IMR-90 (cell line): ENCODE results near the gene NKIRAS1. TPM values are rescaled to one million over a fixed set of nuclear protein-coding genes. Genes with fewer than 3 reads are reported as not detected.

Experiments used
- ATAC-seq: fragments of 200-7000 bp; cut with Tn5 transposase; 2 replicates; pipeline ENCODE4 v1.9.1; 2020; ENCODE audit warnings: low read depth, mild to moderate bottlenecking, moderate library complexity
- BruUV-seq: library from RNA; stranded (reverse); fragments of 400-500 nt; replicated peaks from 2 replicates; lab custom pipeline; 2021; lab: Mats Ljungman, UMichigan
- CTCF ChIA-PET: fragments of 300-600 bp; formaldehyde crosslinking; extraction: SDS; loops from one replicate; lab custom pipeline; 2021; ENCODE audit warnings: antibody characterized with exemption; lab: Yijun Ruan, JAX
- POLR2A ChIA-PET: fragments of 300-600 bp; sonication (Branson Sonifier 250); formaldehyde crosslinking; loops from one replicate; lab custom pipeline; 2022; ENCODE audit warnings: antibody characterized with exemption; ENCODE audit not compliant: unreplicated experiment; lab: Charles Lee
- DNase-seq: peaks from one replicate; pipeline ENCODE4 v3.0.0; 2013
- H2AFZ ChIP-seq: replicated peaks from 2 replicates; pipeline ENCODE3; 2013; ENCODE audit warnings: low read length, mild to moderate bottlenecking; ENCODE audit not compliant: poor library complexity
- H2AK5ac ChIP-seq: 2 replicates; pipeline ENCODE4 v1.6.1; 2013; ENCODE audit warnings: low read depth, low read length, inconsistent platforms
- H2AK9ac ChIP-seq: replicated peaks from 2 replicates; pipeline ENCODE3; 2013; ENCODE audit warnings: mild to moderate bottlenecking, low read depth, low read length, moderate library complexity; ENCODE audit not compliant: poor library complexity
- H2BK120ac ChIP-seq: 2 replicates; pipeline ENCODE4 v1.6.1; 2013; ENCODE audit warnings: low read depth, low read length, inconsistent platforms
- H2BK15ac ChIP-seq: 3 replicates; pipeline ENCODE4 v1.6.1; 2013; ENCODE audit warnings: low read depth, low read length, inconsistent platforms
- H2BK20ac ChIP-seq: 2 replicates; pipeline ENCODE4 v1.6.1; 2013; ENCODE audit warnings: low read depth, mild to moderate bottlenecking, inconsistent platforms, low read length, moderate library complexity
- H2BK5ac ChIP-seq: 2 replicates; pipeline ENCODE4 v1.6.1; 2013; ENCODE audit warnings: mild to moderate bottlenecking, low read depth, low read length, inconsistent platforms; ENCODE audit not compliant: poor library complexity, severe bottlenecking
- H3K14ac ChIP-seq: replicated peaks from 2 replicates; pipeline ENCODE4 v1.6.1; 2013; ENCODE audit warnings: low read depth, low read length, inconsistent platforms
- H3K18ac ChIP-seq: 2 replicates; pipeline ENCODE4 v1.6.1; 2013; ENCODE audit warnings: low read depth, low read length, control low read depth
- H3K23ac ChIP-seq: 2 replicates; pipeline ENCODE4 v1.6.1; 2013; ENCODE audit warnings: low read depth, low read length, inconsistent platforms
- H3K27ac ChIP-seq: 2 replicates; pipeline ENCODE4 v1.5.1; 2013; ENCODE audit warnings: mild to moderate bottlenecking, control low read depth, low read length; ENCODE audit not compliant: insufficient read depth
- H3K27me3 ChIP-seq: 2 replicates; pipeline ENCODE4 v1.6.1; 2013; ENCODE audit warnings: low read length; ENCODE audit not compliant: control insufficient read depth, insufficient read depth
- H3K36me3 ChIP-seq: 2 replicates; pipeline ENCODE4 v1.6.1; 2013; ENCODE audit warnings: low read length, mixed read lengths; ENCODE audit not compliant: control insufficient read depth, insufficient read depth
- H3K4ac ChIP-seq: 2 replicates; pipeline ENCODE4 v1.6.1; 2013; ENCODE audit warnings: low read depth, low read length, inconsistent platforms
- H3K4me1 ChIP-seq: 2 replicates; pipeline ENCODE4 v1.6.1; 2013; ENCODE audit warnings: low read length, mixed read lengths; ENCODE audit not compliant: control insufficient read depth, insufficient read depth
- H3K4me2 ChIP-seq: 2 replicates; pipeline ENCODE4 v1.6.1; 2013; ENCODE audit warnings: low read depth, mild to moderate bottlenecking, control low read depth, low read length, moderate library complexity
- H3K4me3 ChIP-seq: 2 replicates; pipeline ENCODE4 v1.5.1; 2013; ENCODE audit warnings: low read depth, mild to moderate bottlenecking, control low read depth, low read length, moderate library complexity; ENCODE audit not compliant: insufficient read depth
- H3K56ac ChIP-seq: 2 replicates; pipeline ENCODE4 v1.6.1; 2013; ENCODE audit warnings: low read length, inconsistent platforms; ENCODE audit not compliant: insufficient read depth; ENCODE audit errors: extremely low read depth
- H3K79me1 ChIP-seq, 2 experiments: 2 replicates each; pipeline ENCODE4 v1.6.1; 2013; ENCODE audit warnings: low read length in 2 of 2, inconsistent platforms in 1 of 2, low read depth in 1 of 2
- H3K9ac ChIP-seq: 2 replicates; pipeline ENCODE4 v1.6.1; 2013; ENCODE audit warnings: low read depth, low read length, control low read depth
- H3K9me1 ChIP-seq: 2 replicates; pipeline ENCODE4 v1.6.1; 2013; ENCODE audit warnings: low read length, inconsistent platforms; ENCODE audit not compliant: insufficient read depth
- H3K9me3 ChIP-seq: 2 replicates; pipeline ENCODE4 v1.6.1; 2013; ENCODE audit warnings: low read length; ENCODE audit not compliant: control insufficient read depth, insufficient read depth
- H4K20me1 ChIP-seq: 2 replicates; pipeline ENCODE4 v1.6.1; 2013; ENCODE audit warnings: low read length, inconsistent platforms; ENCODE audit not compliant: insufficient read depth
- H4K5ac ChIP-seq: 2 replicates; pipeline ENCODE4 v1.6.1; 2013; ENCODE audit warnings: mild to moderate bottlenecking, low read depth, low read length, control low read depth
- H4K8ac ChIP-seq, 2 experiments: 2 replicates each; pipeline ENCODE4 v1.6.1; 2013; ENCODE audit warnings: low read depth in 2 of 2, low read length in 2 of 2, control low read depth in 1 of 2, inconsistent platforms in 1 of 2
- H4K91ac ChIP-seq: 2 replicates; pipeline ENCODE4 v1.6.1; 2013; ENCODE audit warnings: low read depth, low read length, inconsistent platforms; ENCODE audit not compliant: insufficient read depth
- ELK1 ChIP-seq: fragments of 150-350 bp; IDR thresholded peaks from 2 replicates; pipeline ENCODE4 v1.6.1; 2016; ENCODE audit warnings: low read depth, mild to moderate bottlenecking, low read length, moderate library complexity, borderline replicate concordance
- NFE2L2 ChIP-seq: fragments of 150-350 bp; IDR thresholded peaks from 2 replicates; pipeline ENCODE4 v1.6.1; 2016; ENCODE audit warnings: low read depth, mild to moderate bottlenecking, low read length
- WGBS, 2 experiments: methylation state at CpG; one replicate each; pipeline versions ENCODE4 v1.1.5 to v1.1.7; 2013; ENCODE audit warnings: missing lambda C conversion rate in 2 of 2; ENCODE audit not compliant: insufficient read length in 1 of 2; ENCODE audit errors: extremely low coverage in 2 of 2; 5-methylcytosine and 5-hydroxymethylcytosine counted together
- dilution Hi-C: fragments of 300-500 bp; cut with HindIII; formaldehyde crosslinking; loops from one replicate; pipeline ENCODE4 v1.14.3; 2018; ENCODE audit warnings: low sequenced_read_pairs; ENCODE audit not compliant: unreplicated experiment
- in situ Hi-C: fragments of 300-500 bp; cut with MboI; formaldehyde crosslinking; loops from 3 replicates; pipeline ENCODE4 v1.14.3; 2019; ENCODE audit warnings: low sequenced_read_pairs, inconsistent platforms, mixed read lengths
- intact Hi-C: fragments of 100-400 bp; cut with micrococcal nuclease; formaldehyde crosslinking; loops from 2 replicates; pipeline ENCODE4 v1.10.0; 2022
- polyA plus RNA-seq, 3 experiments: library from polyadenylated mRNA; depleted of rRNA; stranded (reverse); fragments of >200 nt; gene quantifications; 2 replicates each; pipeline ENCODE4 v1.2.3, GENCODE V29; 2012; ENCODE audit warnings: low replicate concordance in 1 of 3
- total RNA-seq: library from RNA; depleted of rRNA; stranded (reverse); fragments of >200 nt; gene quantifications from 2 replicates; pipeline ENCODE4 v1.2.3, GENCODE V29; 2012

The NKIRAS1 gene
- total and polyA plus RNA-seq, 2 of the 4 experiments (the other 2 are of a cell fraction): 6.1 to 6.8 TPM

DNA sequence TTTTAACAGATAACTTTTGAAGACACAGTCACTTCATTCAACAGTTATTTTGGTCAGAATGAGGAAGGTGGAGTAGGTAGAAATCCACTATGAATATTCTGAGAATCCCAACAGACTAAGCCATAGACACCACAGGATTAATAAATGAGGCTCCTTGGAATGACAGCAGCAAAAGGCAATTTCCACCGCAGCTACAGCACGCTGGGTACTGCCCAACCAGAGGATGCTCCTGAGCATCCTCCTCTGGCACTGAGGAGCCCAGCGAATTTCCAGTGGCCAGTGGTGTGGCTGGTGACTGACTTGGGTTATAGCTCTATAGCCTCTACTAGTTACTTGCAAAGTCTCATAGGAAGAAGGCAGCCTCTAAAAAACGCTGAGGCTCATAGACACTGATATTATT is 24.6 kb upstream of the NKIRAS1 start:
- no peak overlapping the region for H2BK120ac ChIP-seq

More for the DNA sequence above, 24.6 kb upstream of the NKIRAS1 start:
- no peak overlapping the region for H3K27ac ChIP-seq
- no peak overlapping the region for H2BK5ac ChIP-seq
- no TSS peak for BruUV-seq
- peaks cover 2% of the 10 kb centered on the region; the same call in 1 of the 2 replicates for H3K4me1 ChIP-seq
- intact Hi-C loops (loop anchor here (10.0 kb wide), 1 partner anchor 657 kb away; no protein-coding TSS in a partner anchor), dilution Hi-C loops (no loop called here), in situ Hi-C loops (no loop called here)
- H3K79me1 ChIP-seq: peaks cover 3 to 5% of the 10 kb centered on the region in 2 experiments; a peak in 3 of 4 replicates
- no peak overlapping the region for H2AFZ ChIP-seq
- H3K9ac ChIP-seq: no peak overlapping the region
- no peak overlapping the region for H3K4ac ChIP-seq
- H3K9me1 ChIP-seq: no peaks in the 10 kb centered on the region
- H2AK9ac ChIP-seq: no peak overlapping the region
- H2BK20ac ChIP-seq: no peak overlapping the region
- TF ChIP-seq NFE2L2 (no peak), ELK1 (no peak)
- no peaks in the 10 kb centered on the region for H3K36me3 ChIP-seq
- H2BK15ac ChIP-seq: no peak overlapping the region
- peaks cover 3% of the 10 kb centered on the region for H3K9me3 ChIP-seq
- H3K14ac ChIP-seq: no peak overlapping the region
- no CpG with 5 or more reads among the region's 4 CpGs for WGBS, 2 experiments
- DNase-seq (no peak), ATAC-seq (no peak)
- ChIA-PET CTCF (no interaction called here), POLR2A (interaction anchor here (2.2 kb wide), 1 partner anchor 25 kb away, joined by 5 read pairs; the partner anchor contains the start of genes NKIRAS1 and RPL15)
- no peak overlapping the region for H4K91ac ChIP-seq
- H2AK5ac ChIP-seq: no peak overlapping the region
- no peak overlapping the region for H3K4me2 ChIP-seq
- H3K18ac ChIP-seq: no peak overlapping the region
- H3K27me3 ChIP-seq: no peaks in the 10 kb centered on the region
- no peak overlapping the region for H4K8ac ChIP-seq
- H3K4me3 ChIP-seq: no peak overlapping the region
- peaks cover 5% of the 10 kb centered on the region for H4K20me1 ChIP-seq
- H3K56ac ChIP-seq: no peak overlapping the region
- H4K5ac ChIP-seq: no peak overlapping the region
- H3K23ac ChIP-seq: no peak overlapping the region; the same call in 1 of the 2 replicates
